Ishikawa (cell line): Measurements from ENCODE around the gene CUEDC1.
A peak's percentile ranks its signal among the peaks of the same experiment; 100 is the strongest.

Source experiments
- CEBPB ChIP-seq: IDR thresholded peaks from 2 replicates; pipeline ENCODE4 v1.6.1; 2012
- CREB1 ChIP-seq: IDR thresholded peaks from 2 replicates; pipeline ENCODE4 v1.6.1; 2012; ENCODE audit warnings: low read depth
- EGR1 ChIP-seq: IDR thresholded peaks from 2 replicates; pipeline ENCODE4 v1.6.1; 2012
- EP300 ChIP-seq: IDR thresholded peaks from 2 replicates; pipeline ENCODE4 v1.6.1; 2012; ENCODE audit warnings: borderline replicate concordance
- FOXM1 ChIP-seq: IDR thresholded peaks from 2 replicates; pipeline ENCODE4 v1.6.1; 2012; ENCODE audit warnings: low read depth, borderline replicate concordance
- MAX ChIP-seq: IDR thresholded peaks from 2 replicates; pipeline ENCODE4 v1.6.1; 2012
- NFIC ChIP-seq: IDR thresholded peaks from 2 replicates; pipeline ENCODE4 v1.6.1; 2012
- RAD21 ChIP-seq: IDR thresholded peaks from 2 replicates; pipeline ENCODE4 v1.6.1; 2012; ENCODE audit warnings: low read depth
- REST ChIP-seq: IDR thresholded peaks from 2 replicates; pipeline ENCODE4 v1.6.1; 2012; ENCODE audit warnings: low read depth, mild to moderate bottlenecking
- TAF1 ChIP-seq: IDR thresholded peaks from 2 replicates; pipeline ENCODE4 v1.6.1; 2012; ENCODE audit warnings: low read depth, mild to moderate bottlenecking
- TCF12 ChIP-seq: IDR thresholded peaks from 2 replicates; pipeline ENCODE4 v1.6.1; 2012; ENCODE audit warnings: low read depth
- TEAD4 ChIP-seq: IDR thresholded peaks from 2 replicates; pipeline ENCODE4 v1.6.1; 2012
- USF1 ChIP-seq: IDR thresholded peaks from 2 replicates; pipeline ENCODE4 v1.6.1; 2012
- YY1 ChIP-seq: IDR thresholded peaks from 2 replicates; pipeline ENCODE4 v1.6.1; 2012; ENCODE audit warnings: low read depth
- ZBTB7A ChIP-seq: IDR thresholded peaks from 2 replicates; pipeline ENCODE4 v1.6.1; 2012; ENCODE audit warnings: low read depth

Gene CUEDC1

GRCh38 chr17:57956291-57957119 lies 1.3 kb upstream of the CUEDC1 start:
- TF ChIP-seq ZBTB7A (peak; percentile 13; the same call in 1 of the 2 replicates), RAD21 (no peak)

GRCh38 chr17:57954397-57955182 lies 622 bp downstream of the CUEDC1 start:
- TF ChIP-seq TCF12 = peak; percentile 75
- TF ChIP-seq YY1 = no peak
- peak; percentile 26; the same call in 1 of the 2 replicates for TF ChIP-seq MAX
- no peak; the same call in 1 of the 2 replicates for TF ChIP-seq CEBPB
- TF ChIP-seq NFIC = peak; percentile 37; the same call in 1 of the 2 replicates
- no peak for TF ChIP-seq CREB1
- TF ChIP-seq TEAD4 = no peak; the same call in 1 of the 2 replicates
- TF ChIP-seq EP300 = peak; percentile 73
- TF ChIP-seq TAF1 = no peak; the same call in 1 of the 2 replicates
- TF ChIP-seq EGR1 = peak; percentile 63; the same call in 1 of the 2 replicates
- no peak for TF ChIP-seq USF1
- no peak for TF ChIP-seq REST
- TF ChIP-seq RAD21 = no peak
- peak; percentile 91; the same call in 1 of the 2 replicates for TF ChIP-seq ZBTB7A
- no peak for TF ChIP-seq FOXM1

- TF ChIP-seq CREB1 = no peak
- TF ChIP-seq EP300 = no peak
- TF ChIP-seq FOXM1 = no peak
- TF ChIP-seq CEBPB = no peak
- no peak for TF ChIP-seq USF1
- no peak for TF ChIP-seq MAX
These were observed 1.4 kb downstream of the CUEDC1 start for GRCh38 chr17:57953705-57954396.

GRCh38 chr17:57953219-57953618 lies 2.0 kb downstream of the CUEDC1 start:
- TF ChIP-seq TEAD4 (no peak), EP300 (no peak), RAD21 (no peak), REST (no peak), TAF1 (no peak), MAX (no peak), USF1 (no peak), ZBTB7A (no peak), FOXM1 (no peak), CEBPB (no peak), TCF12 (no peak), EGR1 (no peak), CREB1 (no peak), NFIC (no peak), YY1 (no peak)
